IPS-11a (cell line): ENCODE measurements around the gene PCDHGB4.
"Not testable (repeated sequence)": the region's sequence is repeated elsewhere in the genome, so short reads cannot be mapped to it uniquely, and the experiment has no call there.

Experiments used
- H3K4me3 ChIP-seq: one replicate; pipeline ENCODE4 v1.5.1; 2013; ENCODE audit warnings: low read depth, low read length, control low read depth

PCDHGB4 gene

DNA sequence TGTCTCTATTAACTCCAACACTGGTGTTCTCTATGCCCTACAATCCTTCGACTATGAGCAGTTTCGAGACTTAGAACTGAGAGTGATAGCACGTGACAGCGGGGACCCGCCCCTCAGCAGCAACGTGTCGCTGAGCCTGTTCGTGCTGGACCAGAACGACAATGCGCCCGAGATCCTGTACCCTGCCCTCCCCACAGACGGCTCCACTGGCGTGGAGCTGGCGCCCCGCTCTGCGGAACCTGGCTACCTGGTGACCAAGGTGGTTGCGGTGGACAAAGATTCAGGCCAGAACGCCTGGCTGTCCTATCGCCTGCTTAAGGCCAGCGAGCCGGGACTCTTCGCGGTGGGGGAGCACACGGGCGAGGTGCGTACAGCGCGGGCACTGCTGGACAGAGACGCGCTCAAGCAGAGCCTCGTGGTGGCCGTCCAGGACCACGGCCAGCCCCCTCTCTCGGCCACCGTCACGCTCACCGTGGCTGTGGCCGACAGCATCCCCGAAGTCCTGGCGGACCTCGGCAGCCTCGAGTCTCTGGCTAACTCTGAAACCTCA lies 35.3 kb downstream of the PCDHGB4 start:
- H3K4me3 ChIP-seq: no peak overlapping the region

DNA sequence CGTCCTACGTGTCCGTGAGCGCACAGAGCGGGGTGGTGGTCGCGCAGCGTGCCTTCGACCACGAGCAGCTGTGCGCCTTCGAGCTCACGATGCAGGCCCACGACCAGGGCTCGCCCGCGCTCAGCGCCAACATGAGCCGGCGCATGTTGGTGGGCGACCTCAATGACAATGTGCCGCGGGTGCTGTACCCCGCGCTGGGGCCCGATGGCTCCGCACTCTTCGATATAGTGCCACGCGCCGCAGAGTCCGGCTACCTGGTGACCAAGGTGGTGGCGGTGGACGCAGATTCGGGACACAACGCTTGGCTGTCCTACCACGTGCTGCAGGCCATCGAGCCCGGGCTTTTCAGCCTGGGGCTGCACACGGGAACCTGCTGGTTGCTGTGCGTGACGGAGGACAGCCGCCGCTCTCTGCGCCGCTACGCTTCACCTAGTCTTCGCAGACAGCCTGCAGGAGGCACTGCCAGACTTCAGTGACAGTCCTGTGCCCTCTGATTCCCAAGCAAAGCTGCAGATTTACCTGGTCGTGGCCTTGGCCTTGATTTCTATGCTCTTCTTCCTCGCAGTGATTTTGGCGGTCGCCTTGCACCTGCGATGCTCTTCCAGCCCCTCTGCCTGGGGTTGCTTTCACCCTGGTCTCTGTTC lies 40.4 kb downstream of the PCDHGB4 start:
- H3K4me3 ChIP-seq: no peak overlapping the region

DNA sequence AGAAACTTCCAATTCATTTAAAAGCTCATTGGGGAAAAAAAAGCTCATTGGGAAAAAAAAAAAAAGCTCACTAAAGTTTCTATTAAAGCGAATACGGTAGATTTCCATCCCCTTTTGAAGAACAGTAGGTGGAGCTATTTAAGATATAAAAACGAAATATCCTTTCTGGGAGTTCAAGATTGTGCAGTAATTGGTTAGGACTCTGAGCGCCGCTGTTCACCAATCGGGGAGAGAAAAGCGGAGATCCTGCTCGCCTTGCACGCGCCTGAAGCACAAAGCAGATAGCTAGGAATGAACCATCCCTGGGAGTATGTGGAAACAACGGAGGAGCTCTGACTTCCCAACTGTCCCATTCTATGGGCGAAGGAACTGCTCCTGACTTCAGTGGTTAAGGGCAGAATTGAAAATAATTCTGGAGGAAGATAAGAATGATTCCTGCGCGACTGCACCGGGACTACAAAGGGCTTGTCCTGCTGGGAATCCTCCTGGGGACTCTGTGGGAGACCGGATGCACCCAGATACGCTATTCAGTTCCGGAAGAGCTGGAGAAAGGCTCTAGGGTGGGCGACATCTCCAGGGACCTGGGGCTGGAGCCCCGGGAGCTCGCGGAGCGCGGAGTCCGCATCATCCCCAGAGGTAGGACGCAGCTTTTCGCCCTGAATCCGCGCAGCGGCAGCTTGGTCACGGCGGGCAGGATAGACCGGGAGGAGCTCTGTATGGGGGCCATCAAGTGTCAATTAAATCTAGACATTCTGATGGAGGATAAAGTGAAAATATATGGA lies 43.0 kb downstream of the PCDHGB4 start, which contains the start of gene PCDHGA12:
Gene PCDHGA12, plus strand, starts transcription at position 176 of the 782 bp plus-strand sequence. Its CDS starts 253 bp downstream, at position 429.
- H3K4me3 ChIP-seq: no peak within 1 kb of the TSS

DNA sequence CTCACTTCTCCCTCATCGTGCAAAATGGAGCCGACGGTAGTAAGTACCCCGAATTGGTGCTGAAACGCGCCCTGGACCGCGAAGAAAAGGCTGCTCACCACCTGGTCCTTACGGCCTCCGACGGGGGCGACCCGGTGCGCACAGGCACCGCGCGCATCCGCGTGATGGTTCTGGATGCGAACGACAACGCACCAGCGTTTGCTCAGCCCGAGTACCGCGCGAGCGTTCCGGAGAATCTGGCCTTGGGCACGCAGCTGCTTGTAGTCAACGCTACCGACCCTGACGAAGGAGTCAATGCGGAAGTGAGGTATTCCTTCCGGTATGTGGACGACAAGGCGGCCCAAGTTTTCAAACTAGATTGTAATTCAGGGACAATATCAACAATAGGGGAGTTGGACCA lies 43.8 kb downstream of the PCDHGB4 start:
- no peak overlapping the region for H3K4me3 ChIP-seq

DNA sequence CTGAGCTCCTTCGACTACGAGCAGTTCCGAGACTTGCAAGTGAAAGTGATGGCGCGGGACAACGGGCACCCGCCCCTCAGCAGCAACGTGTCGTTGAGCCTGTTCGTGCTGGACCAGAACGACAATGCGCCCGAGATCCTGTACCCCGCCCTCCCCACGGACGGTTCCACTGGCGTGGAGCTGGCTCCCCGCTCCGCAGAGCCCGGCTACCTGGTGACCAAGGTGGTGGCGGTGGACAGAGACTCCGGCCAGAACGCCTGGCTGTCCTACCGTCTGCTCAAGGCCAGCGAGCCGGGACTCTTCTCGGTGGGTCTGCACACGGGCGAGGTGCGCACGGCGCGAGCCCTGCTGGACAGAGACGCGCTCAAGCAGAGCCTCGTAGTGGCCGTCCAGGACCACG lies 44.8 kb downstream of the PCDHGB4 start:
- not testable (repeated sequence) for H3K4me3 ChIP-seq

DNA sequence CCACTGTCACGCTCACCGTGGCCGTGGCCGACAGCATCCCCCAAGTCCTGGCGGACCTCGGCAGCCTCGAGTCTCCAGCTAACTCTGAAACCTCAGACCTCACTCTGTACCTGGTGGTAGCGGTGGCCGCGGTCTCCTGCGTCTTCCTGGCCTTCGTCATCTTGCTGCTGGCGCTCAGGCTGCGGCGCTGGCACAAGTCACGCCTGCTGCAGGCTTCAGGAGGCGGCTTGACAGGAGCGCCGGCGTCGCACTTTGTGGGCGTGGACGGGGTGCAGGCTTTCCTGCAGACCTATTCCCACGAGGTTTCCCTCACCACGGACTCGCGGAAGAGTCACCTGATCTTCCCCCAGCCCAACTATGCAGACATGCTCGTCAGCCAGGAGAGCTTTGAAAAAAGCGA lies 45.2 kb downstream of the PCDHGB4 start:
- H3K4me3 ChIP-seq: not testable (repeated sequence)

GRCh38 chr5:141434006-141434405 lies 46.5 kb downstream of the PCDHGB4 start:
- H3K4me3 ChIP-seq: no peak overlapping the region

DNA sequence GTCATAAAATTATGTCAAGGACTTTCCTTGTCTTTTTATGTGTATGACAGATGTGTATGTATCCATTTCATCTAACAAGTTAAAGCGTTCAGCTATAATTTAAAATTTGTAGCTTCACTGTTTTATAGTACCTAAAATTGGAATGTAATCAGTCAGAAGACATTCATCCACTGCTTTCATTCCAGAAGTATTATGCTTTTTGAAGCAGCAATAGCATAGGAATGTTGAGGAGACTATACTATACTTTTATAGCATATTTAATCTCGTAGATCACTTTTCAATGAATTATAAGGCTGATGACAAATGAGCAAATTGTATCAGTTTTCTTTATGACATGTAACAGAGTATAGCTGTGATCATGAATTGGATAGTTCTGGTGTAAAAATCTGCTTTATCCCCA lies 49.7 kb downstream of the PCDHGB4 start:
- H3K4me3 ChIP-seq: no peak overlapping the region

GRCh38 chr5:141439411-141440141 lies 52.1 kb downstream of the PCDHGB4 start:
- no peak overlapping the region for H3K4me3 ChIP-seq
